Naive thymus-derived CD4-positive, alpha-beta T cell (primary cell): ENCODE data around the gene WDR82. TPM values are rescaled to one million over a fixed set of nuclear protein-coding genes. Genes with fewer than 3 reads are reported as not detected.
A peak's percentile ranks its signal among the peaks of the same experiment; 100 is the strongest.

ENCODE experiments used
- ATAC-seq: fragments of 150-1000 bp; cut with Tn5 transposase; 2 replicates; pipeline ENCODE4 v1.10.0; 2021; ENCODE audit warnings: mild to moderate bottlenecking, moderate library complexity
- CTCF ChIA-PET: fragments of 350-600 bp; sonication (Branson Sonifier 250); formaldehyde crosslinking; loops from one replicate; lab custom pipeline; 2021; ENCODE audit warnings: antibody characterized with exemption; lab: Charles Lee
- POLR2A ChIA-PET: fragments of 350-600 bp; sonication (Branson Sonifier 250); formaldehyde crosslinking; loops from one replicate; lab custom pipeline; 2021; ENCODE audit warnings: antibody characterized with exemption, inconsistent platforms; lab: Charles Lee
- DNase-seq, 9 donors: peaks; one replicate each; pipeline versions ENCODE4 v3.0.0 to v3.0.0-alpha.2; 2020 to 2022; ENCODE audit warnings: mixed read lengths in 1 of 9
- H3K27ac ChIP-seq: one replicate; pipeline ENCODE4 v1.7.0; 2013; ENCODE audit warnings: mild to moderate bottlenecking, low read depth, low read length, moderate library complexity
- H3K27me3 ChIP-seq, 2 donors: one replicate each; pipeline ENCODE4 v1.7.0; 2013; ENCODE audit warnings: low read length in 2 of 2, mild to moderate bottlenecking in 2 of 2, moderate library complexity in 2 of 2; ENCODE audit not compliant: control insufficient read depth in 2 of 2, insufficient read depth in 2 of 2
- H3K36me3 ChIP-seq, 3 experiments: 1 replicate in 2 of 3; 2 replicates in 1 of 3; pipeline ENCODE4 v1.7.0; 2013; ENCODE audit warnings: low read length in 3 of 3, mild to moderate bottlenecking in 3 of 3, moderate library complexity in 1 of 3; ENCODE audit not compliant: insufficient read depth in 3 of 3, control insufficient read depth in 2 of 3
- H3K4me1 ChIP-seq, 2 donors: one replicate each; pipeline ENCODE4 v1.7.0; 2013; ENCODE audit warnings: low read length in 2 of 2, mild to moderate bottlenecking in 2 of 2, moderate library complexity in 1 of 2; ENCODE audit not compliant: control insufficient read depth in 2 of 2, insufficient read depth in 2 of 2
- H3K4me3 ChIP-seq: 2 replicates; pipeline ENCODE4 v1.7.0; 2013; ENCODE audit warnings: mild to moderate bottlenecking, low read length
- H3K9me3 ChIP-seq, 3 experiments: 1 replicate in 2 of 3; 2 replicates in 1 of 3; pipeline ENCODE4 v1.7.0; 2013; ENCODE audit warnings: low read length in 3 of 3; ENCODE audit not compliant: control insufficient read depth in 2 of 3
- H3K27ac Mint-ChIP-seq, 9 donors: one replicate each; pipeline ENCODE4 v1.8.0; 2020 to 2022; ENCODE audit warnings: mixed read lengths in 9 of 9, mild to moderate bottlenecking in 8 of 9, moderate library complexity in 5 of 9, inconsistent platforms in 2 of 9
- H3K27me3 Mint-ChIP-seq, 5 donors: one replicate each; pipeline ENCODE4 v1.8.0; 2021 to 2022; ENCODE audit warnings: mixed read lengths in 5 of 5, mild to moderate bottlenecking in 1 of 5
- H3K36me3 Mint-ChIP-seq, 5 donors: one replicate each; pipeline ENCODE4 v1.8.0; 2020 to 2022; ENCODE audit warnings: mixed read lengths in 5 of 5, mild to moderate bottlenecking in 3 of 5, inconsistent platforms in 1 of 5
- H3K4me1 Mint-ChIP-seq, 7 donors: one replicate each; pipeline ENCODE4 v1.8.0; 2020 to 2022; ENCODE audit warnings: mixed read lengths in 7 of 7, mild to moderate bottlenecking in 3 of 7, inconsistent platforms in 1 of 7
- H3K4me3 Mint-ChIP-seq, 10 donors: one replicate each; pipeline ENCODE4 v1.8.0; 2020 to 2022; ENCODE audit warnings: mild to moderate bottlenecking in 10 of 10, mixed read lengths in 10 of 10, moderate library complexity in 6 of 10, inconsistent platforms in 2 of 10
- H3K9me3 Mint-ChIP-seq, 11 donors: one replicate each; pipeline ENCODE4 v1.8.0; 2020 to 2022; ENCODE audit warnings: mixed read lengths in 11 of 11, mild to moderate bottlenecking in 4 of 11, inconsistent platforms in 1 of 11, moderate library complexity in 1 of 11
- intact Hi-C, 2 donors: fragments of 100-400 bp; cut with micrococcal nuclease; formaldehyde crosslinking; loops; one replicate each; pipeline ENCODE4 v1.15.1; 2023
- polyA plus RNA-seq, 2 donors: library from polyadenylated mRNA; unstranded; fragments of 300-500 nt; fragmentation: Illumina TruSeq; gene quantifications; one replicate each; pipeline ENCODE4 v1.2.3, GENCODE V29; 2021
- total RNA-seq, 6 experiments: library from RNA in 5 of 6; stranded (reverse) in 5 of 6; gene quantifications; 1 replicate in 5 of 6; 2 replicates in 1 of 6; pipeline ENCODE4 v1.2.3 and lab custom pipeline; 2021 to 2026

The WDR82 gene
- total and polyA plus RNA-seq, 7 experiments from 2014 or later, result 112 to 181 (median 135) TPM

- Mint-ChIP-seq H3K4me1 (peaks cover 61 to 88% (median 75%) of the 10 kb centered on the region in 7 donors), H3K36me3 (peaks cover 0 to 21% (median 0%) of the 10 kb centered on the region in 5 donors), H3K27ac (peak overlapping the region; percentile 83 to 96 (median 90)), H3K4me3 (peak overlapping the region; percentile 86 to 100 (median 96)), H3K9me3 (peaks cover 0 to 3% (median 0%) of the 10 kb centered on the region in 11 donors), H3K27me3 (no peaks in the 10 kb centered on the region)
- intact Hi-C loops, result loop anchor here (2.0 kb wide), 2 partner anchors 17 to 79 kb away; partner anchors contain the start of gene DNAH1 (in 1 of the 2)
- DNase-seq (no peak), ATAC-seq (no peak)
- ChIA-PET POLR2A (interaction anchor here (0.5 to 46.3 kb wide), 13 partner anchors 12 to 182 kb away, joined by 3 to 1418 read pairs (median 7); partner anchors contain the start of genes DUSP7, GLYCTK, TLR9 and WDR82), CTCF (interaction anchor here (0.7 to 11.1 kb wide), 8 partner anchors 11 to 181 kb away, joined by 3 to 126 read pairs (median 4); partner anchors contain the start of genes TLR9 and WDR82)
- Histone ChIP-seq H3K9me3 (no peaks in the 10 kb centered on the region), H3K27me3 (no peaks in the 10 kb centered on the region), H3K27ac (peak overlapping the region; percentile 95), H3K36me3 (peaks cover 0 to 19% (median 6%) of the 10 kb centered on the region in 3 experiments), H3K4me1 (peaks cover 52 to 56% of the 10 kb centered on the region in 2 donors), H3K4me3 (peak overlapping the region; percentile 92)
These were observed 40.2 kb downstream of the WDR82 start for GRCh38 chr3:52238193-52238760.

- Histone ChIP-seq H3K36me3 (peaks cover 0 to 25% (median 6%) of the 10 kb centered on the region in 3 experiments), H3K27me3 (no peaks in the 10 kb centered on the region), H3K4me1 (peaks cover 52 to 62% of the 10 kb centered on the region in 2 donors), H3K4me3 (peak overlapping the region; percentile 92), H3K27ac (peak overlapping the region; percentile 95), H3K9me3 (no peaks in the 10 kb centered on the region)
- Mint-ChIP-seq H3K4me3 (peak overlapping the region; percentile 86 to 100 (median 96)), H3K27me3 (no peaks in the 10 kb centered on the region), H3K9me3 (peaks cover 0 to 3% (median 0%) of the 10 kb centered on the region in 11 donors), H3K36me3 (peaks cover 0 to 21% (median 0%) of the 10 kb centered on the region in 5 donors), H3K27ac (peak overlapping the region in 7 of 9 donors; percentile 88 to 96 (median 91)), H3K4me1 (peaks cover 62 to 88% (median 76%) of the 10 kb centered on the region in 7 donors)
- ATAC-seq (no peak), DNase-seq (no peak)
- intact Hi-C loops, result loop anchor here (2.0 kb wide), 2 partner anchors 17 to 79 kb away; partner anchors contain the start of gene DNAH1 (in 1 of the 2)
- CTCF ChIA-PET, result interaction anchor here (1.1 to 11.1 kb wide), 7 partner anchors 9 to 181 kb away, joined by 3 to 126 read pairs (median 4); partner anchors contain the start of genes TLR9 and WDR82
- POLR2A ChIA-PET, result interaction anchor here (0.7 to 46.3 kb wide), 9 partner anchors 12 to 101 kb away, joined by 3 to 1418 read pairs (median 12); partner anchors contain the start of genes GLYCTK, TLR9 and WDR82
These were observed 40.7 kb downstream of the WDR82 start for GRCh38 chr3:52237657-52238172.

GRCh38 chr3:52237006-52237656, 41.3 kb downstream of the WDR82 start:
- Mint-ChIP-seq H3K27me3 (no peaks in the 10 kb centered on the region), H3K27ac (peak overlapping the region in 8 of 9 donors; percentile 31 to 90 (median 68)), H3K4me3 (peak overlapping the region; percentile 23 to 100 (median 92)), H3K4me1 (peaks cover 59 to 91% (median 80%) of the 10 kb centered on the region in 7 donors), H3K36me3 (peaks cover 0 to 21% (median 0%) of the 10 kb centered on the region in 5 donors), H3K9me3 (peaks cover 0 to 3% (median 0%) of the 10 kb centered on the region in 11 donors)
- ATAC-seq (no peak), DNase-seq (peak in 2 of 9 donors; percentile 7 to 9)
- H3K4me1 ChIP-seq, result peaks cover 54 to 66% of the 10 kb centered on the region in 2 donors
- intact Hi-C loops, result no loop called here
- H3K9me3 ChIP-seq, result no peaks in the 10 kb centered on the region
- ChIA-PET POLR2A (interaction anchor here (0.7 to 46.3 kb wide), 9 partner anchors 9 to 102 kb away, joined by 3 to 1418 read pairs (median 12); partner anchors contain the start of genes GLYCTK, PPM1M, TLR9 and WDR82), CTCF (interaction anchor here (0.9 to 11.1 kb wide), 8 partner anchors 9 to 100 kb away, joined by 3 to 126 read pairs (median 4); partner anchors contain the start of gene WDR82)
- H3K4me3 ChIP-seq, result no peak overlapping the region
- H3K27ac ChIP-seq, result peak overlapping the region; percentile 95
- peaks cover 0 to 31% (median 9%) of the 10 kb centered on the region in 3 experiments for H3K36me3 ChIP-seq
- H3K27me3 ChIP-seq, result no peaks in the 10 kb centered on the region

GRCh38 chr3:52236424-52236886, 42.0 kb downstream of the WDR82 start:
- Histone ChIP-seq H3K36me3 (peaks cover 0 to 36% (median 9%) of the 10 kb centered on the region in 3 experiments), H3K27me3 (no peaks in the 10 kb centered on the region), H3K27ac (peak overlapping the region; percentile 95), H3K9me3 (no peaks in the 10 kb centered on the region), H3K4me1 (peaks cover 55 to 65% of the 10 kb centered on the region in 2 donors), H3K4me3 (no peak overlapping the region)
- H3K4me1 Mint-ChIP-seq, result peaks cover 58 to 91% (median 78%) of the 10 kb centered on the region in 7 donors
- H3K9me3 Mint-ChIP-seq, result no peaks in the 10 kb centered on the region
- peaks cover 0 to 25% (median 0%) of the 10 kb centered on the region in 5 donors for H3K36me3 Mint-ChIP-seq
- ATAC-seq (no peak), DNase-seq (peak in 2 of 9 donors; percentile 3 to 9)
- peak overlapping the region in 9 of 10 donors; percentile 14 to 100 (median 59) for H3K4me3 Mint-ChIP-seq
- intact Hi-C loops, result no loop called here
- POLR2A ChIA-PET, result interaction anchor here (0.6 to 46.3 kb wide), 7 partner anchors 9 to 736 kb away, joined by 3 to 1418 read pairs (median 12); partner anchors contain the start of genes GLYCTK, PPM1M, TLR9 and WDR82
- H3K27me3 Mint-ChIP-seq, result no peaks in the 10 kb centered on the region
- CTCF ChIA-PET, result interaction anchor here (0.9 to 11.1 kb wide), 8 partner anchors 10 to 103 kb away, joined by 3 to 126 read pairs (median 4); partner anchors contain the start of gene WDR82
- H3K27ac Mint-ChIP-seq, result peak overlapping the region in 7 of 9 donors; percentile 3 to 73 (median 56)

- H3K27ac Mint-ChIP-seq, result peak overlapping the region; percentile 38 to 90 (median 68)
- H3K36me3 ChIP-seq, result peaks cover 5 to 53% (median 23%) of the 10 kb centered on the region in 3 experiments
- DNase-seq, result no peak
- H3K27ac ChIP-seq, result peak overlapping the region; percentile 22
- peaks cover 46 to 79% (median 73%) of the 10 kb centered on the region in 7 donors for H3K4me1 Mint-ChIP-seq
- intact Hi-C loops, result no loop called here
- H3K9me3 Mint-ChIP-seq, result no peaks in the 10 kb centered on the region
- H3K27me3 Mint-ChIP-seq, result no peaks in the 10 kb centered on the region
- H3K27me3 ChIP-seq, result no peaks in the 10 kb centered on the region
- H3K9me3 ChIP-seq, result no peaks in the 10 kb centered on the region
- H3K4me1 ChIP-seq, result peaks cover 41 to 51% of the 10 kb centered on the region in 2 donors
- peak overlapping the region in 4 of 10 donors; percentile 23 to 93 (median 58) for H3K4me3 Mint-ChIP-seq
- ChIA-PET CTCF (interaction anchor here (0.6 to 11.1 kb wide), 8 partner anchors 15 to 212 kb away, joined by 3 to 126 read pairs (median 6); partner anchors contain the start of gene WDR82), POLR2A (interaction anchor here (0.6 to 46.3 kb wide), 7 partner anchors 12 to 105 kb away, joined by 3 to 1418 read pairs (median 10); partner anchors contain the start of genes GLYCTK, TLR9 and WDR82)
- no peak for ATAC-seq
- H3K4me3 ChIP-seq, result no peak overlapping the region
- peaks cover 0 to 22% (median 6%) of the 10 kb centered on the region in 5 donors for H3K36me3 Mint-ChIP-seq
These were observed 43.7 kb downstream of the WDR82 start for GRCh38 chr3:52234516-52235447.
